HepG2 (cell line): ENCODE measurements around the gene SLCO1B3. TPM values are rescaled to one million over a fixed set of nuclear protein-coding genes. Genes with fewer than 3 reads are reported as not detected.
A peak's percentile ranks its signal among the peaks of the same experiment; 100 is the strongest.

Source experiments
- ATAC-seq: fragments of 200-7000 bp; cut with Tn5 transposase; 3 replicates; pipeline ENCODE4 v1.9.1; 2020; ENCODE audit warnings: mild to moderate bottlenecking, moderate library complexity
- BruUV-seq: library from RNA; stranded (reverse); fragments of 400-500 nt; replicated peaks from 2 replicates; lab custom pipeline; 2021; lab: Mats Ljungman, UMichigan
- CTCF ChIA-PET: fragments of 300-600 bp; formaldehyde crosslinking; extraction: SDS; loops from one replicate; lab custom pipeline; 2021; ENCODE audit warnings: low total read pairs, inconsistent platforms, low intra/inter-chr PET ratio; lab: Yijun Ruan, JAX
- POLR2A ChIA-PET: fragments of 350-600 bp; sonication (Branson Sonifier 250); formaldehyde crosslinking; loops from one replicate; lab custom pipeline; 2020; ENCODE audit warnings: antibody characterized with exemption, inconsistent platforms; lab: Yijun Ruan, JAX
- DNase-seq: peaks from one replicate; pipeline ENCODE4 v3.0.0-alpha.2; 2015; ENCODE audit warnings: low spot score
- FAIRE-seq: peaks from 3 replicates; lab custom pipeline; 2011; peaks lifted over from hg19 to GRCh38; lab: Jason Lieb, UNC
- H2AFZ ChIP-seq: one replicate; pipeline ENCODE4 v1.6.1; 2011; ENCODE audit warnings: low read length, inconsistent platforms
- H3K27ac ChIP-seq: fragments of 300-600 bp; 3 replicates; pipeline ENCODE4 v1.8.0; 2011; ENCODE audit warnings: mixed run types, mild to moderate bottlenecking, mixed read lengths, low read length, inconsistent platforms; ENCODE audit not compliant: insufficient read depth; ENCODE audit errors: extremely low read length
- H3K27me3 ChIP-seq, 2 experiments: fragments of 200-600 bp in 1 of 2; 2 replicates in 1 of 2; 3 replicates in 1 of 2; pipeline versions ENCODE4 v1.6.0 to v1.8.0; 2011; ENCODE audit warnings: low read length in 2 of 2, mild to moderate bottlenecking in 2 of 2, moderate library complexity in 2 of 2, inconsistent platforms in 1 of 2; ENCODE audit not compliant: insufficient read depth in 2 of 2, control insufficient read depth in 1 of 2
- H3K36me3 ChIP-seq, 2 experiments: fragments of 200-600 bp in 1 of 2; replicated peaks in 1 of 2; 2 replicates in 1 of 2; 3 replicates in 1 of 2; pipeline versions ENCODE4 v1.5.1 to v1.8.0; 2011; ENCODE audit warnings: low read length in 2 of 2, inconsistent platforms in 1 of 2; ENCODE audit not compliant: insufficient read depth in 2 of 2, control insufficient read depth in 1 of 2
- H3K4me1 ChIP-seq: 2 replicates; pipeline ENCODE4 v1.5.1; 2012; ENCODE audit warnings: low read length, inconsistent platforms; ENCODE audit not compliant: insufficient read depth
- H3K4me2 ChIP-seq: 2 replicates; pipeline ENCODE4 v1.6.0; 2011; ENCODE audit warnings: low read depth, low read length, inconsistent platforms
- H3K4me3 ChIP-seq, 3 experiments: fragments of 200-600 bp in 1 of 3; sonication (generic), shearing (Covaris generic) in 1 of 3; replicated peaks in 1 of 3; 2 replicates each; pipeline ENCODE4 v1.5.1; 2011 to 2016; ENCODE audit warnings: low read length in 3 of 3, inconsistent platforms in 2 of 3, low read depth in 2 of 3, mild to moderate bottlenecking in 2 of 3, control low read depth in 1 of 3, mixed read lengths in 1 of 3; ENCODE audit not compliant: insufficient read depth in 1 of 3
- H3K79me2 ChIP-seq: one replicate; pipeline ENCODE4 v1.6.1; 2011; ENCODE audit warnings: low read length, inconsistent platforms; ENCODE audit not compliant: insufficient read depth
- H3K9ac ChIP-seq: 2 replicates; pipeline ENCODE4 v1.6.0; 2011; ENCODE audit warnings: mild to moderate bottlenecking, low read depth, low read length, inconsistent platforms; ENCODE audit not compliant: insufficient read depth
- H3K9me3 ChIP-seq: 2 replicates; pipeline ENCODE4 v1.5.1; 2012; ENCODE audit warnings: mild to moderate bottlenecking, low read length
- H4K20me1 ChIP-seq: 2 replicates; pipeline ENCODE4 v1.6.0; 2011; ENCODE audit warnings: inconsistent platforms, mild to moderate bottlenecking, low read length, moderate library complexity; ENCODE audit not compliant: insufficient read depth
- RFXANK ChIP-seq: IDR thresholded peaks from 2 replicates; pipeline ENCODE4 v1.6.1; 2016
- SMC3 ChIP-seq: IDR thresholded peaks from 2 replicates; pipeline ENCODE4 v1.6.1; 2011; ENCODE audit warnings: low read length, improper control_type of control experiment
- STAG1 ChIP-seq: sonication (generic); formaldehyde crosslinking; IDR thresholded peaks from 2 replicates; pipeline ENCODE4 v1.4.0; 2020; ENCODE audit warnings: missing genetic modification reagents
- ZBTB7B ChIP-seq: sonication (generic); formaldehyde crosslinking; IDR thresholded peaks from 2 replicates; pipeline ENCODE4 v1.4.0; 2020; ENCODE audit warnings: missing genetic modification reagents
- WGBS: methylation state at CpG from one replicate; pipeline ENCODE4 v1.1.6; 2017; ENCODE audit warnings: low lambda C conversion rate; 5-methylcytosine and 5-hydroxymethylcytosine counted together
- in situ Hi-C: cut with HindIII; loops from 2 replicates; pipeline ENCODE4 v1.10.0; 2017; ENCODE audit warnings: low pct_unique_long_range_greater_than_20kb; ENCODE audit not compliant: extremely low pct_ligation_motif_present
- intact Hi-C: fragments of 100-400 bp; cut with micrococcal nuclease; formaldehyde crosslinking; loops from one replicate; pipeline ENCODE4 v1.10.0; 2022; ENCODE audit not compliant: unreplicated experiment
- polyA plus RNA-seq, 8 experiments: library from polyadenylated mRNA; depleted of rRNA in 3 of 8; stranded (reverse) in 7 of 8; unstranded in 1 of 8; fragments of >200 nt; fragmentation: Illumina TruSeq in 4 of 8; extraction: Trizol in 4 of 8; gene quantifications; 2 replicates each; pipeline versions ENCODE4 v1.2.1 to v1.2.3, GENCODE V29; 2011 to 2016; ENCODE audit warnings: low read depth in 4 of 8, missing spikeins in 1 of 8, mixed read lengths in 1 of 8; ENCODE audit not compliant: insufficient read depth in 1 of 8
- total RNA-seq, 5 experiments: library from RNA; depleted of rRNA; stranded (reverse); fragments of >200 nt; fragmentation: Illumina TruSeq; extraction: Trizol; gene quantifications; 2 replicates each; pipeline ENCODE4 v1.2.3, GENCODE V29; 2016; ENCODE audit warnings: low read depth in 1 of 5
- TF ChIP-seq, protein P1 (sequence below): sonication (generic); formaldehyde crosslinking; IDR thresholded peaks from 2 replicates; pipeline ENCODE4 v1.5.0; 2020; ENCODE audit warnings: missing genetic modification reagents, mild to moderate bottlenecking, borderline replicate concordance
- TF ChIP-seq, protein P2 (sequence below): sonication (generic); formaldehyde crosslinking; IDR thresholded peaks from 2 replicates; pipeline ENCODE4 v1.4.0; 2020; ENCODE audit warnings: missing genetic modification reagents
- TF ChIP-seq, protein P3 (sequence below): sonication (generic); formaldehyde crosslinking; IDR thresholded peaks from 2 replicates; pipeline ENCODE4 v1.5.0; 2020; ENCODE audit warnings: mild to moderate bottlenecking, missing genetic modification reagents, moderate library complexity

The SLCO1B3 gene
- total and polyA plus RNA-seq, 2 of the 13 experiments (the other 11 are each of a cell fraction or from before 2014, with no cell fraction given) = 0.15 TPM; not detected in 1

DNA sequence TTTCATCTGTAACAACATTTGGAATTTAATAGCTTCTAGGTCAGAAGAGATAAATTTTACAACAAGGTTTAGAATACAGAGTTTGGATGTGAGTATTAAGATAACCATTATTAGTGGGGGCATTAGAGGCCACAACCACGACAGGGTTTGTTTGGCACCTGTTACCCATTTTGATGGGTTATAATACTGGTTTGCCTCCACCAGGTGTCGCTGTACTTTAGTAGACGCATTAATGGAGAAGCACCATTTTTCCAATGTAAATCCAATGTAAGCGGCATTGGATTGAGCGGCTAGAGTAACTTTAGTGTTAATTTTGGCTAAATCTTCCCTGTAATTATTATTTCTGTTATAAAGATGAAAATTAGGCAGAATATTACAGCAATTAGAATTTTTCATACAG is 136.2 kb downstream of the SLCO1B3 start:
- no peak overlapping the region for H3K4me2 ChIP-seq
- H3K4me3 ChIP-seq = no peak overlapping the region
- CTCF ChIA-PET = interaction anchor here (1.5 kb wide), 1 partner anchor 223 kb away, joined by 10 read pairs; no protein-coding TSS in a partner anchor
- H3K9me3 ChIP-seq = peaks cover 58% of the 10 kb centered on the region
- BruUV-seq = no TSS peak
- no peak overlapping the region for H3K9ac ChIP-seq
- ATAC-seq (peak; percentile 41; the same call in 1 of the 3 replicates), DNase-seq (peak; percentile 1), FAIRE-seq (no peak)
- no peak overlapping the region for H2AFZ ChIP-seq
- no peaks in the 10 kb centered on the region for H3K36me3 ChIP-seq
- no peaks in the 10 kb centered on the region for H3K4me1 ChIP-seq
- H3K27me3 ChIP-seq = no peaks in the 10 kb centered on the region
- H4K20me1 ChIP-seq = no peaks in the 10 kb centered on the region
- TF ChIP-seq, protein P1, sequence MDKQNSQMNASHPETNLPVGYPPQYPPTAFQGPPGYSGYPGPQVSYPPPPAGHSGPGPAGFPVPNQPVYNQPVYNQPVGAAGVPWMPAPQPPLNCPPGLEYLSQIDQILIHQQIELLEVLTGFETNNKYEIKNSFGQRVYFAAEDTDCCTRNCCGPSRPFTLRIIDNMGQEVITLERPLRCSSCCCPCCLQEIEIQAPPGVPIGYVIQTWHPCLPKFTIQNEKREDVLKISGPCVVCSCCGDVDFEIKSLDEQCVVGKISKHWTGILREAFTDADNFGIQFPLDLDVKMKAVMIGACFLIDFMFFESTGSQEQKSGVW (CRISPR knock-in tag) = no peak
- TF ChIP-seq ZBTB7B (CRISPR knock-in tag) (no peak), STAG1 (CRISPR knock-in tag) (peak; percentile 31), RFXANK (CRISPR knock-in tag) (no peak), SMC3 (peak; percentile 51)
- TF ChIP-seq, protein P2, sequence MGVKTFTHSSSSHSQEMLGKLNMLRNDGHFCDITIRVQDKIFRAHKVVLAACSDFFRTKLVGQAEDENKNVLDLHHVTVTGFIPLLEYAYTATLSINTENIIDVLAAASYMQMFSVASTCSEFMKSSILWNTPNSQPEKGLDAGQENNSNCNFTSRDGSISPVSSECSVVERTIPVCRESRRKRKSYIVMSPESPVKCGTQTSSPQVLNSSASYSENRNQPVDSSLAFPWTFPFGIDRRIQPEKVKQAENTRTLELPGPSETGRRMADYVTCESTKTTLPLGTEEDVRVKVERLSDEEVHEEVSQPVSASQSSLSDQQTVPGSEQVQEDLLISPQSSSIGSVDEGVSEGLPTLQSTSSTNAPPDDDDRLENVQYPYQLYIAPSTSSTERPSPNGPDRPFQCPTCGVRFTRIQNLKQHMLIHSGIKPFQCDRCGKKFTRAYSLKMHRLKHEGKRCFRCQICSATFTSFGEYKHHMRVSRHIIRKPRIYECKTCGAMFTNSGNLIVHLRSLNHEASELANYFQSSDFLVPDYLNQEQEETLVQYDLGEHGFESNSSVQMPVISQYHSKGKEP (CRISPR knock-in tag) = no peak
- TF ChIP-seq, protein P3, sequence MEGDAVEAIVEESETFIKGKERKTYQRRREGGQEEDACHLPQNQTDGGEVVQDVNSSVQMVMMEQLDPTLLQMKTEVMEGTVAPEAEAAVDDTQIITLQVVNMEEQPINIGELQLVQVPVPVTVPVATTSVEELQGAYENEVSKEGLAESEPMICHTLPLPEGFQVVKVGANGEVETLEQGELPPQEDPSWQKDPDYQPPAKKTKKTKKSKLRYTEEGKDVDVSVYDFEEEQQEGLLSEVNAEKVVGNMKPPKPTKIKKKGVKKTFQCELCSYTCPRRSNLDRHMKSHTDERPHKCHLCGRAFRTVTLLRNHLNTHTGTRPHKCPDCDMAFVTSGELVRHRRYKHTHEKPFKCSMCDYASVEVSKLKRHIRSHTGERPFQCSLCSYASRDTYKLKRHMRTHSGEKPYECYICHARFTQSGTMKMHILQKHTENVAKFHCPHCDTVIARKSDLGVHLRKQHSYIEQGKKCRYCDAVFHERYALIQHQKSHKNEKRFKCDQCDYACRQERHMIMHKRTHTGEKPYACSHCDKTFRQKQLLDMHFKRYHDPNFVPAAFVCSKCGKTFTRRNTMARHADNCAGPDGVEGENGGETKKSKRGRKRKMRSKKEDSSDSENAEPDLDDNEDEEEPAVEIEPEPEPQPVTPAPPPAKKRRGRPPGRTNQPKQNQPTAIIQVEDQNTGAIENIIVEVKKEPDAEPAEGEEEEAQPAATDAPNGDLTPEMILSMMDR (CRISPR knock-in tag) = peak; percentile 38
- no peak overlapping the region for H3K27ac ChIP-seq
- no peaks in the 10 kb centered on the region for H3K79me2 ChIP-seq
- intact Hi-C loops = loop anchor here (1.0 kb wide), 1 partner anchor 224 kb away; no protein-coding TSS in a partner anchor
- POLR2A ChIA-PET = no interaction called here
- in situ Hi-C loops = no loop called here
- WGBS = 35% methylated on average over 5 of the region's 5 CpGs
